Transverse colon (tissue), 4 donors: Measurements from ENCODE around the gene NOTUM. TPM values are rescaled to one million over a fixed set of nuclear protein-coding genes. Genes with fewer than 3 reads are reported as not detected.

Source experiments
- DNase-seq: peaks from one replicate; pipeline ENCODE4 v3.0.0-alpha.2; 2019
- H3K27ac ChIP-seq, 4 donors: fragments of 200-600 bp; sonication (generic); 2 replicates each; pipeline ENCODE4 v1.5.1; 2016 to 2018; ENCODE audit warnings: inconsistent platforms in 4 of 4
- H3K27me3 ChIP-seq: fragments of 200-600 bp; sonication (generic); 2 replicates; pipeline ENCODE4 v1.5.1; 2017; ENCODE audit warnings: inconsistent platforms
- H3K36me3 ChIP-seq, 4 donors: fragments of 200-600 bp; sonication (generic); 2 replicates each; pipeline ENCODE4 v1.5.1; 2017 to 2019; ENCODE audit warnings: inconsistent platforms in 4 of 4
- H3K4me1 ChIP-seq, 4 donors: fragments of 200-600 bp; sonication (generic); 2 replicates each; pipeline ENCODE4 v1.5.1; 2017 to 2020; ENCODE audit warnings: inconsistent platforms in 4 of 4
- H3K4me3 ChIP-seq, 4 donors: fragments of 200-600 bp; sonication (generic); 1 replicate in 1 of 4; 2 replicates in 3 of 4; pipeline versions ENCODE4 v1.5.1 to v1.6.1; 2017 to 2019; ENCODE audit warnings: inconsistent platforms in 4 of 4
- H3K9me3 ChIP-seq, 2 donors: fragments of 200-600 bp; sonication (generic); 2 replicates each; pipeline ENCODE4 v1.5.1; 2017 to 2019; ENCODE audit warnings: inconsistent platforms in 2 of 2
- EP300 ChIP-seq: sonication (generic); formaldehyde crosslinking; IDR thresholded peaks from one replicate; pipeline ENCODE4 v1.6.1; 2017; ENCODE audit warnings: antibody characterized with exemption, low read depth
- POLR2A ChIP-seq: fragments of 450-650 bp; IDR thresholded peaks from one replicate; pipeline ENCODE4 v1.6.1; 2016; ENCODE audit warnings: antibody characterized with exemption, mild to moderate bottlenecking, moderate library complexity
- POLR2AphosphoS5 ChIP-seq, 3 donors: sonication (generic); formaldehyde crosslinking; IDR thresholded peaks; one replicate each; pipeline ENCODE4 v1.6.1; 2016; ENCODE audit warnings: antibody characterized with exemption in 3 of 3
- WGBS, 2 donors: methylation state at CpG; one replicate each; pipeline ENCODE4 v1.1.5; 2018; ENCODE audit warnings: low coverage in 1 of 2; 5-methylcytosine and 5-hydroxymethylcytosine counted together
- in situ Hi-C, 4 donors: fragments of 200-750 bp; cut with MboI; loops; one replicate each; pipeline versions ENCODE4 v1.15.0 to v1.15.1; 2017; ENCODE audit warnings: low sequenced_read_pairs in 3 of 4, low pct_ligation_motif_present in 1 of 4, low pct_unique_long_range_greater_than_20kb in 1 of 4
- intact Hi-C: fragments of 100-400 bp; cut with DNase I; formaldehyde crosslinking; loops from one replicate; pipeline ENCODE4 v1.15.1; 2023; ENCODE audit warnings: low total_unique reads
- total RNA-seq, 4 donors: library from RNA; depleted of rRNA; stranded (reverse); fragments of >200 nt; gene quantifications; one replicate each; pipeline ENCODE4 v1.1.0, GENCODE V29; 2016
- TF ChIP-seq, protein P1 (sequence below), 5 experiments: fragments of 200-600 bp in 3 of 5; fragments of 450-650 bp in 2 of 5; sonication (generic) in 3 of 5; IDR thresholded peaks; 1 replicate in 2 of 5; 2 replicates in 3 of 5; pipeline ENCODE4 v1.5.1; 2016 to 2017; ENCODE audit warnings: antibody characterized with exemption in 5 of 5, inconsistent platforms in 3 of 5, mild to moderate bottlenecking in 2 of 5, moderate library complexity in 1 of 5

Gene NOTUM
- total RNA-seq, 4 donors from 2014 or later: not detected

DNA sequence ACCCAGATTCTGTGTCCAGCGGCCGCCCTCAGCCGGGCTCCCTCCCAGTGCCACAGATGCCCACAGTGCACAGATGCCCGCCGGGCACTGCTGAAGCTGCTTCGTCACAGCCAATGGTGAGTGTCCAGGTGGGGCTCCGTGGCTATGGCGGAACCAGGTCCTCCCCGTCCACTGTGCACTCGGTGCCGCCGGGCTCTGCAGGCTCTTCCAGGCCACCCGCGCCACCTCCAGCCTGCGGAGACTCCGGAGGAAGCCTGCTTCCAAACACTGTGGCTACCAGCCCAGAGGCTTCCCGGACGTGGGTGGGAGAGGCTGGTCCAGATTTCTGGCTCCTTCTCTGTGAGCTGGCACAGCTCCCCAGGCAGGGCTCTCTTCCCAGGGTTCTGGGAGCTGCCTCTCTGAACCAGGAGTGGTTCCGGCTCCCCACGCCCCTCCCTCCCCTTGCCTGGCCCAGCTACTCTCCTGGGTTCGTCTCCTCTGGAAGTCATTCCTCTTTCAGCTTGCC is 21.1 kb downstream of the NOTUM start:
- Histone ChIP-seq H3K27ac (no peak overlapping the region), H3K9me3 (no peaks in the 10 kb centered on the region), H3K27me3 (peaks cover 35% of the 10 kb centered on the region), H3K36me3 (no peaks in the 10 kb centered on the region), H3K4me3 (no peak overlapping the region), H3K4me1 (peaks cover 5 to 26% (median 14%) of the 10 kb centered on the region in 4 donors)
- in situ Hi-C loops (no loop called here), intact Hi-C loops (no loop called here)
- DNase-seq: no peak
- TF ChIP-seq POLR2A: no peak
- no peak for TF ChIP-seq EP300
- no peak for TF ChIP-seq POLR2AphosphoS5 (IDR thresholded peaks at IDR 0.05)
- TF ChIP-seq, protein P1, sequence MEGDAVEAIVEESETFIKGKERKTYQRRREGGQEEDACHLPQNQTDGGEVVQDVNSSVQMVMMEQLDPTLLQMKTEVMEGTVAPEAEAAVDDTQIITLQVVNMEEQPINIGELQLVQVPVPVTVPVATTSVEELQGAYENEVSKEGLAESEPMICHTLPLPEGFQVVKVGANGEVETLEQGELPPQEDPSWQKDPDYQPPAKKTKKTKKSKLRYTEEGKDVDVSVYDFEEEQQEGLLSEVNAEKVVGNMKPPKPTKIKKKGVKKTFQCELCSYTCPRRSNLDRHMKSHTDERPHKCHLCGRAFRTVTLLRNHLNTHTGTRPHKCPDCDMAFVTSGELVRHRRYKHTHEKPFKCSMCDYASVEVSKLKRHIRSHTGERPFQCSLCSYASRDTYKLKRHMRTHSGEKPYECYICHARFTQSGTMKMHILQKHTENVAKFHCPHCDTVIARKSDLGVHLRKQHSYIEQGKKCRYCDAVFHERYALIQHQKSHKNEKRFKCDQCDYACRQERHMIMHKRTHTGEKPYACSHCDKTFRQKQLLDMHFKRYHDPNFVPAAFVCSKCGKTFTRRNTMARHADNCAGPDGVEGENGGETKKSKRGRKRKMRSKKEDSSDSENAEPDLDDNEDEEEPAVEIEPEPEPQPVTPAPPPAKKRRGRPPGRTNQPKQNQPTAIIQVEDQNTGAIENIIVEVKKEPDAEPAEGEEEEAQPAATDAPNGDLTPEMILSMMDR (IDR thresholded peaks at IDR 0.05): no peak
- WGBS, 2 donors: 0 to 81% methylated on average over 2 to 20 of the region's 21 CpGs

DNA sequence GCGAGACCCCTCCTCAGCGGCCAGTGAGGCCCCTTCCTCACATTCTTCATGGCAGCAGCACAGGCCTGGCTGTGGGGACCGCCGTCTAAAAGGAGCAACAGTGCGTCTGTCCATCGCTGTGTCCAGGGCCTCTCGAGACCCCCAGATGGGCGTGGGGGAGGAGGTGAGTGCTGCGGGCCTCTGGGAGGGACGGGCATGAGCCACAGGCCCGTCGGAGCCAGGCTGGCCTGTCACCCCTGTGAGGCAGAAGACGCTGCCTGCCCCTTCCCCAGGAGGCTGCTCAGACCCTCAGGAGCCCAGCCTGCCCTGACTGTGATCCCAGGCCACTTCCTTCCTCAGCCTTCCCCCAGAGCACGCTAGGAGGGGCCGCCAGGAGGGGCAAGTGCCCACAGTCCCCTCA is 21.8 kb downstream of the NOTUM start:
- DNase-seq: no peak
- TF ChIP-seq POLR2A: no peak
- no peak for TF ChIP-seq POLR2AphosphoS5 (IDR thresholded peaks at IDR 0.05)
- TF ChIP-seq EP300: no peak
- TF ChIP-seq, protein P1 (IDR thresholded peaks at IDR 0.05): no peak
- Histone ChIP-seq H3K36me3 (no peaks in the 10 kb centered on the region), H3K27me3 (peaks cover 29% of the 10 kb centered on the region), H3K4me1 (peaks cover 5 to 26% (median 14%) of the 10 kb centered on the region in 4 donors), H3K9me3 (no peaks in the 10 kb centered on the region), H3K4me3 (no peak overlapping the region), H3K27ac (no peak overlapping the region)
- 70% methylated on average over 13 of the region's 15 CpGs; no CpG with 5 or more reads in 1 of the 2 donors for WGBS, 2 donors
- intact Hi-C loops (no loop called here), in situ Hi-C loops (no loop called here)

DNA sequence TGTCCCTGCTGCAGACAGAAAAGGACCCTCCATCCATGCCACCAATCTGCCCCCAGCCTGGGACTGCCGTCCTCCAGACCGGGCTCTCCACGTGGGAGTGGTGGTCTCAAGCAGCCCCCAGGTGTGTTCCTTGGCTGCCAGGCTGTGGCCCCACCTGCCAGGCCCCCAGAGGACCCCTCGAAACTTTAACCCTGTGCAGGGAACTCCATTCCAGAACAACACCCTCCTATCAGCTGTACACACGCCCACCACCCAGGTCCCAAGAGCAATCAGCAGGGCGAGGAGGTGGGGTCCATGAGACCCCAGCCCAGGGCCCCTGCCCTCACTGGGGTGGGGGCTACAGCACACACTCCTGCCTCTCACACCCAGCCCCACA is 25.3 kb downstream of the NOTUM start:
- WGBS, 2 donors: 90% methylated on average over 6 of the region's 6 CpGs; no CpG with 5 or more reads in 1 of the 2 donors
- no peak overlapping the region for H3K27ac ChIP-seq
- no peaks in the 10 kb centered on the region for H3K9me3 ChIP-seq
- no peak for TF ChIP-seq EP300
- no peak for TF ChIP-seq POLR2AphosphoS5 (IDR thresholded peaks at IDR 0.05)
- no peak for TF ChIP-seq POLR2A
- TF ChIP-seq, protein P1 (IDR thresholded peaks at IDR 0.05): no peak
- peak overlapping the region in 1 of 4 donors; percentile 57 for H3K4me3 ChIP-seq
- no peak for DNase-seq
- H3K36me3 ChIP-seq: no peaks in the 10 kb centered on the region
- in situ Hi-C loops: no loop called here
- H3K4me1 ChIP-seq: peaks cover 5 to 28% (median 17%) of the 10 kb centered on the region in 4 donors
- H3K27me3 ChIP-seq: peaks cover 5% of the 10 kb centered on the region
- intact Hi-C loops: no loop called here

DNA sequence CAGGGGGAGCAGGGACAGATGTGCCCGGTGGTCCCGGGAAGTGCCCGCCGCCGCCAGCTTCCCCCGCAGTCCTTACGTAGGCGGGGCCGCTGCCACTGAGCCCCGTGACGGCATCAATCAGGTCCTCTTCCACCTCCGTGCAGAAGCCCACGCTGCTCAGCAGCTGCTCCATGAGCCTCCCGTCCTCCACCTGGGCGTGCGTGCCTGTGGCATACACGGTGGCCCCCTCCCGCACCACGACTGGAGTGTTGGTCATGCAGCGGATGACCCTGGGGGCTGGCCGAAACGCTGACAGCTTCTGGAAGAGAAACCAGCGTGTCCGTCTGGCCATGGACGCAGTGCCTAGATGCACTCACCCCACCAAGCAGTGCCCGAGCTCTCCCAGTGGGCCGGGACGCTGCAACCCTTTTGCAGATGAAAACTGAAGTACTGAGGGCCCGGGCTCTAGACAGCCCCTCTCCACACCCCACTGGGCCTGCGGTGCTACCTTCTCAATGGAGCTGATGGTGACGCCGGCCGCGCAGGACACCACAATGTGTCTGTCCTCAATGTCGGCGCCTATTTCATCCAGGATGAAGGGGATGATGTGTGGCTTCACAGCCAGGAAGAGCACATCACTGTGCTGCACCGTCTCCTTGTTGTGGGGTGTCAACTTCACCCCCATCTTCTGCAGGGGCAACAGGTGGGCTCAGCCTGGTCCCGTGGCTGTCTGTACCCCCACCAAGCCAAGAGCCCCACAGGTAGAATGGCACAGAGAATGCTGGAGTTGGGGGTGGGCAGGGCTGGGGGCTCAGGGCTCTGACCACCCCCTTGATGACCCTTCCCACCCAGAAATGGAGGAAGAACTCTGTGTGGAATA is 25.9 kb downstream of the NOTUM start:
- 96% methylated on average over 22 of the region's 38 CpGs; no CpG with 5 or more reads in 1 of the 2 donors for WGBS, 2 donors
- no peak overlapping the region for H3K4me3 ChIP-seq
- no peaks in the 10 kb centered on the region for H3K9me3 ChIP-seq

More for the DNA sequence above, 25.9 kb downstream of the NOTUM start:
- Histone ChIP-seq H3K27ac (no peak overlapping the region), H3K36me3 (no peaks in the 10 kb centered on the region), H3K4me1 (peaks cover 5 to 28% (median 19%) of the 10 kb centered on the region in 4 donors), H3K27me3 (peaks cover 4% of the 10 kb centered on the region)
- intact Hi-C loops (no loop called here), in situ Hi-C loops (no loop called here)
- no peak for DNase-seq
- TF ChIP-seq POLR2AphosphoS5 (IDR thresholded peaks at IDR 0.05) (no peak), POLR2A (no peak), EP300 (no peak)
- TF ChIP-seq, protein P1 (IDR thresholded peaks at IDR 0.05): no peak
